ENCODE data around the gene HAGH.
A peak's percentile ranks its signal among the peaks of the same experiment; 100 is the strongest.
"Not testable (repeated sequence)": the region's sequence is repeated elsewhere in the genome, so short reads cannot be mapped to it uniquely, and the experiment has no call there.

Gene HAGH

DNA sequence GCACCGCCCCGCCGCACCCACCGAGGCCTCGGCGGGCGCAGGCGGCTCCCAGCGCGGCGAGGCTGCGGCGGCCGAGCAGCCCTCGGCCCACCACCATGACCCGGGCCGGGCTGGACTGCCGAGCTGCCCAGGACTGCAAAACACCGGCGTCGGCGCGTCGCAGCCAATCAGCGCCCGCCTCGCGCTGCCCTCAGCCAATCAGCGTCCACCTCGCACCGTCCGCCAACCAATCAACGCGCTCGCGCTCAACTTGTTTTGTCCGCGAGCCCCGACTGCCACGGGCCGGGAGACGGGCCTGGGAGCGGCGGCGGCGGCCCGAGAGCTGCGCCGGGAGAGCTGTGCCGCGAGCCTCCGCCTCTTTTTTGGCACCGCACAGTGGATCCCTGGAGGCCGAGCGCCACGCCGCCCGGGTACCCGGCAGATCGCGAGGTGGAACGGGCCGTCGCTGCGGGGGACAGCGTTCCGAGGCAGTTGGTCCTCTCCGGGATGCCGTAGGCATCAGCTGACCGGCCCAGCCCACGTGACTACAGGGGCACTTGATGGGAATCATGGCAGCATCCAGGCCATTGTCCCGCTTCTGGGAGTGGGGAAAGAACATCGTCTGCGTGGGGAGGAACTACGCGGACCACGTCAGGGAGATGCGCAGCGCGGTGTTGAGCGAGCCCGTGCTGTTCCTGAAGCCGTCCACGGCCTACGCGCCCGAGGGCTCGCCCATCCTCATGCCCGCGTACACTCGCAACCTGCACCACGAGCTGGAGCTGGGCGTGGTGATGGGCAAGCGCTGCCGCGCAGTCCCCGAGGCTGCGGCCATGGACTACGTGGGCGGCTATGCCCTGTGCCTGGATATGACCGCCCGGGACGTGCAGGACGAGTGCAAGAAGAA, at the start of gene HAGH, which contains the start of gene FAHD1:
Gene HAGH, minus strand, starts transcription at position 135 of the 883 bp plus-strand sequence. Its CDS starts 38 bp downstream, at position 97.
Gene FAHD1, plus strand, starts transcription at position 516 of the 883 bp plus-strand sequence. Its CDS starts 33 bp downstream, at position 549.
- ChIA-PET CTCF (interaction anchor here (0.5 to 0.6 kb wide), 4 partner anchors 12 to 361 kb away, joined by 3 to 4 read pairs (median 3); no protein-coding TSS in a partner anchor), POLR2A (ENCODE audit: low non-redundant PET) (interaction anchor here (0.6 to 2.5 kb wide), 3 partner anchors 23 to 129 kb away, joined by 3 to 7 read pairs (median 6); partner anchors contain the start of genes NUBP2 and SPSB3)
- H3K27ac ChIP-seq = peak within 1 kb of the TSS; percentile 87
- DNase-seq (ENCODE audit: low spot score) = peak; percentile 99
- TF ChIP-seq, protein P1, sequence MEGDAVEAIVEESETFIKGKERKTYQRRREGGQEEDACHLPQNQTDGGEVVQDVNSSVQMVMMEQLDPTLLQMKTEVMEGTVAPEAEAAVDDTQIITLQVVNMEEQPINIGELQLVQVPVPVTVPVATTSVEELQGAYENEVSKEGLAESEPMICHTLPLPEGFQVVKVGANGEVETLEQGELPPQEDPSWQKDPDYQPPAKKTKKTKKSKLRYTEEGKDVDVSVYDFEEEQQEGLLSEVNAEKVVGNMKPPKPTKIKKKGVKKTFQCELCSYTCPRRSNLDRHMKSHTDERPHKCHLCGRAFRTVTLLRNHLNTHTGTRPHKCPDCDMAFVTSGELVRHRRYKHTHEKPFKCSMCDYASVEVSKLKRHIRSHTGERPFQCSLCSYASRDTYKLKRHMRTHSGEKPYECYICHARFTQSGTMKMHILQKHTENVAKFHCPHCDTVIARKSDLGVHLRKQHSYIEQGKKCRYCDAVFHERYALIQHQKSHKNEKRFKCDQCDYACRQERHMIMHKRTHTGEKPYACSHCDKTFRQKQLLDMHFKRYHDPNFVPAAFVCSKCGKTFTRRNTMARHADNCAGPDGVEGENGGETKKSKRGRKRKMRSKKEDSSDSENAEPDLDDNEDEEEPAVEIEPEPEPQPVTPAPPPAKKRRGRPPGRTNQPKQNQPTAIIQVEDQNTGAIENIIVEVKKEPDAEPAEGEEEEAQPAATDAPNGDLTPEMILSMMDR (conservative IDR thresholded peaks at IDR 0.05; ENCODE audit: low read depth) = no peak

DNA sequence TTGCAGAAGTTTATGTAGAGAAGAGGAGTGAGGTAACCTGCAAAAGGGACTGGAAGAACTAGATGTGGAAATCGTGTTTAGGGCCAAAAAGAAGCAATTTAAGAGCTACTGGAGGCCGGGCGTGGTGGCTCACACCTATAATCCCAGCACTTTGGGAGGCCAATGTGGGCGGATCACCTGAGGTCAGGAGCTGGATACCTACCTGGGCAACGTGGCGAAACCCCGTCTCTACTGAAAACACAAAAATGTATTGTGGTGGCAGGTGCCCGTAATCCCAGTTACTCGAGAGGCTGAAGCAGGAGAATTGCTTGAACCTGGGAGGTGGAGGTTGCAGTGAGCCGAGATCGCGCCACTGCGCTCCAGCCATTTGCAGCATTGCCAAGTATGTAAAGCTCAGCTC, 49.4 kb upstream of the HAGH start:
- H3K27ac ChIP-seq; DNase-seq (ENCODE audit: low spot score); POLR2A ChIA-PET (ENCODE audit: low non-redundant PET): not testable (repeated sequence)
- CTCF ChIA-PET = interaction anchor here (0.6 kb wide), 1 partner anchor 27 kb away, joined by 3 read pairs; no protein-coding TSS in a partner anchor

DNA sequence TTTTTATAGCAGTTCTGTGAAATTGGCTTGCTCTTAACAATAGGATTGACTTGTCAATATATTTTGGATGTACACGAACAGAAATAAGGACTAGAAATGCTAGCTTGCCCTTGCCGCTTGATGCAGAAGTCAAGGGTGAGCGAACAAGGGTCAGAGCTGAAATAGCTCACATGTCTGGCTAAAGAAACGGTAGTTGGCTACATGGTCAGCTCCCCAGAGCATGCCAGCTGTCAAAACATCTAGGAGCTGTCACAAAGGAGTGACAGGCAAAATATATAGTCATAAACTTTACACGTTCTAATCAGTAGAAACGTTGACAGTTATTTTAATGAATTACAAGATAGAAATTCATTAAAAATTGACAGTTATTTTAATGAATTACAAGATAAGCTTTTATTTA, 48.2 kb upstream of the HAGH start:
- TF ChIP-seq, protein P1 (conservative IDR thresholded peaks at IDR 0.05; ENCODE audit: low read depth) = no peak
- POLR2A ChIA-PET (ENCODE audit: low non-redundant PET) = interaction anchor here (0.6 kb wide), 1 partner anchor 51 kb away, joined by 4 read pairs; no protein-coding TSS in a partner anchor

DNA sequence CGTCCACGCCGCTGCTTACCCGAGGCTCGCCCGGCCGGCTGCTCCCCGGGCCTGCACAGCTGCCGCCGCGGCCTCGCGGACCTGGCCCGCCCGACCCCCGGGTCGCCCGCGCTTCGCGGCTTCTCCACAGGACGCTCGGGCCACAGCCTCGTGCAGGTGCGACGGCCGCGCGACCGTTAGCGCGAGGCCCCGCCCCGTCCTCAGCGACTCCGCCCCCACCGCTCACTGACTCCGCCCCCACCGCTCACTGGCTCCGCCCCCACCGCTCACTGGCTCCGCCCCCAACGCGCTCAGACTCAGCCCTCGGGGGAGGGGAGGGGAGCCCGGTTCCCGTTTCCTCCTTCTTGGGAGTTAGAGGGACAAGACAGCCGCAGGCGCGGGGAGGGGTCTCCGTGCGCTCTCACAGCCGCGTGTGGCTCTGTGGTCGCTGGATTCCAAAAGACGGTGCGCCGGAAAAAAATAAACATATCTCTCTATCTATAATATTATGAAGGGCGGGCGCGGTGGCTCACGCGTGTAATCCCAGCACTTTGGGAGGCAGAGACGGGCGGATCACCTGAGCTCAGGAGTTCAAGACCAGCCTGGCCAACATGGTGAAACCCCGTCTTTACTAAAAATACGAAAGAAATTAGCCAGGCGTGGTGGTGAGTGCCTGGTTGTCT, 45.5 kb upstream of the HAGH start, which contains the start of gene MEIOB:
Gene MEIOB, minus strand, starts transcription at position 191 of the 662 bp plus-strand sequence. CDS start 3,989 bp downstream, outside the sequence.
- peak within 1 kb of the TSS; percentile 56 for H3K27ac ChIP-seq
- ChIA-PET POLR2A (ENCODE audit: low non-redundant PET) (no interaction called here), CTCF (interaction anchor here (0.6 to 0.7 kb wide), 2 partner anchors 122 to 361 kb away, joined by 3 to 4 read pairs; no protein-coding TSS in a partner anchor)
- TF ChIP-seq, protein P1 (conservative IDR thresholded peaks at IDR 0.05; ENCODE audit: low read depth) = no peak
- DNase-seq (ENCODE audit: low spot score) = peak; percentile 52

More for the DNA sequence above, 48.2 kb upstream of the HAGH start:
- no peak overlapping the region for H3K27ac ChIP-seq
- no peak for DNase-seq (ENCODE audit: low spot score)
- CTCF ChIA-PET = interaction anchor here (0.5 to 0.8 kb wide), 2 partner anchors 11 to 514 kb away, joined by 3 read pairs; no protein-coding TSS in a partner anchor

DNA sequence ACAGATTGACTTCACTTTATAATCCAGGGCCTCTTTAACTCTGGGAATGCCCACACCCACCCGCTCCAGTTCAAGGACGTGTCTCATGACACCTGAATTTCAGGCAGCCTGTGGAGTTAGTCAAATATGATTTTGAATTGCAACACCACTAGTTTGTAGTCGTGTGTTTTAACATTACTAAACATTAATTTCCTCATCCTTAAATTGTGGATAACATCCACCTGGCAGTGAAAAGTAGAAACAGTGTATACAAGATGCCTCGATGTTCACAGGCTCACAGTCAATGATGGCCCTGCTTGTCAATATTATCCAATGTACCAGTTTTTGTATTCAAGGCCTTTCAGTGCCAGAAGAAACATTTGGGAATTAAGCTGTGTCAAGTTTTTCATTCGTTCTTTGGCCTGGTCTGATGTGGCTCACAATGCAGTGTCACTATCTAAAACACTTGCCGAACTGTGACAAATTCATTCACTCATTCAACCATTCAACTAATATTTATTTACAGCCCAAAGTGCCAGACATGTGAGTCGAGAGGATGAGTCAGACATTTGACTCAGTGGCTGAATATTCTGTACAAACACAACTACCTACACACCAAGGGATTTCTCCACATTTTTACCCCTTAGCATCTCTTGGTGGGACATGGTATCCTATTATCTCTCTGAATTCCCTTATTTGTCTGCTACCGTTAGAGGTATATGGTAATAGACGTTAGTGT, 43.9 kb upstream of the HAGH start:
- TF ChIP-seq, protein P1 (conservative IDR thresholded peaks at IDR 0.05; ENCODE audit: low read depth) = no peak
- ChIA-PET CTCF (interaction anchor here (0.5 to 1.4 kb wide), 4 partner anchors 25 to 59 kb away, joined by 3 to 6 read pairs (median 4); no protein-coding TSS in a partner anchor), POLR2A (ENCODE audit: low non-redundant PET) (interaction anchor here (0.6 kb wide), 1 partner anchor 43 kb away, joined by 4 read pairs; no protein-coding TSS in a partner anchor)
- peak; percentile 50 for DNase-seq (ENCODE audit: low spot score)
- peak overlapping the region; percentile 56; the same call in 1 of the 2 replicates for H3K27ac ChIP-seq

DNA sequence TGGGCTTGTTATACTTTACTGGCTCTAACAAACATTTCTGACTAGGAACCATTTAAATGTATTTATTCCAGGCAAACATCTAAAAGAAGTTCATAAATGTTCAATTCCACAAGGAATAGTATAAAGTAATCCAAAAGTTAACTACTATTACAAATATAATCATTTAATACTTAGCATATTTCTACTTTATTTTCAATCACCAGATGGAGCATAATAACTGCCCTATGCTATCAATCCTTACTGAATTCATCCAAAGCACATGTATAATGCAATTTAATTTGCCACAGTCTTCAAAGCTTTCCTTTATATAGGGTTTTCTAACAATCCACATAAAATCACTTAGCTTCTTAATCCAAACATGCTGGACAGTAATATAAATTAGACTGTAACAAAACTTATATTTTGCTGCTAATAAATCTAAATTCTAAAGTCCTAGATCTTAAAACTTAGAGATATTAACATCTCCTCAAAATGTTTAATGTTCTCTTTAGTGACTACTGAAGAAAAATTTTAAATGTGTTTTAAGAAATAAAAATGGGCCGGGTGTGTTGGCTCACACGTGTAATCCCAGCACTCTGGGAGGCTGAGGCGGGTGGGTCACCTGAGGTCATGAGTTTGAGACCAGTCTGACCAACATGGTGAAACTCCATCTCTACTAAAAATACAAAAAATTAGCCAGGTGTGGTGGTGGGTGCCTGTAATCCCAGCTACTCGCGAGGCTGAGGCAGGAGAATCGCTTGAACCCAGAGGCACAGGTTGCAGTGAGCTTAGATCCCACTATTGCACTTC, 39.5 kb upstream of the HAGH start:
- ChIA-PET CTCF (interaction anchor here (0.5 to 1.0 kb wide), 2 partner anchors 66 to 966 kb away, joined by 3 to 4 read pairs; no protein-coding TSS in a partner anchor), POLR2A (ENCODE audit: low non-redundant PET) (no interaction called here)
- no peak overlapping the region for H3K27ac ChIP-seq
- TF ChIP-seq, protein P1 (conservative IDR thresholded peaks at IDR 0.05; ENCODE audit: low read depth) = no peak
- no peak for DNase-seq (ENCODE audit: low spot score)
